ENCODE results near the gene FBXW8. TPM values are rescaled to one million over a fixed set of nuclear protein-coding genes. Genes with fewer than 3 reads are reported as not detected.

The FBXW8 gene
- total and polyA plus RNA-seq, 2 donors (not counting 3 experiments of a cell fraction or from before 2014, with no cell fraction given) = 15.4 TPM

DNA sequence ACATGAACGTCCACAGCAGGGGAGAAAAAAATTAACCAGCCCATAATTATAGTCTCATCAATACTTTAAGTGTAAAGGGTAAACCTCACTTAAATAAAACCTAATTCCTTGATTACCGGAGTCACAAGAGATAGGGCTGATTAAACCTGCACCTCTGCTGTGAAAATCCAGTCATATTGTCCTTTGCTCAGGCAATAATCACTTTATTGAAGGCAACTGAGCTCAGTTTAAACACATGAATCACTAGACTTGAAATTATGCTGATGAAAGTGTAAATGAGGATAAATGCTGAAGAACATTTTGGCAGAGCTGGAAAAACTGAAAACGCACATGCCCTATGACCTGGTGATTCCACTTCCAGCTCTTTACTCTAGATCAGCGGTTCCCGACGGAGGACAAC lies 22.9 kb upstream of the FBXW8 start:
- H3K27ac ChIP-seq (ENCODE audit: insufficient read depth, low read depth, low read length) = no peak overlapping the region
- ChIA-PET CTCF (no interaction called here), POLR2A (no interaction called here)
- peaks cover 7 to 8% of the 10 kb centered on the region in 2 experiments for H3K27me3 ChIP-seq (ENCODE audit: control insufficient read depth in 2 of 2, insufficient read depth in 2 of 2, low read length in 2 of 2)
- intact Hi-C loops (cut with micrococcal nuclease) (no loop called here), dilution Hi-C loops (cut with MboI; ENCODE audit: extremely low pct_ligation_motif_present, low sequenced_read_pairs) (no loop called here)
- H2AFZ ChIP-seq (ENCODE audit: low read depth, low read length) = no peak overlapping the region
- H3K4me2 ChIP-seq (ENCODE audit: insufficient read depth, low read length) = no peak overlapping the region
- no peak for DNase-seq (ENCODE audit: low read depth, low spot score)
- TF ChIP-seq EZH2 (IDR thresholded peaks at IDR 0.05; ENCODE audit: borderline replicate concordance, low read depth, low read length, severe bottlenecking) (no peak), JUN (IDR thresholded peaks at IDR 0.05; ENCODE audit: borderline replicate concordance, insufficient read depth, insufficient read length, low read depth) (no peak), FOS (IDR thresholded peaks at IDR 0.05; ENCODE audit: borderline replicate concordance, insufficient read depth, low read length) (no peak), GATA2 (IDR thresholded peaks at IDR 0.05; ENCODE audit: insufficient read depth, insufficient read length, low read depth, low read length) (no peak), POLR2A (IDR thresholded peaks at IDR 0.05; ENCODE audit: low read depth, low read length) (no peak), POLR2AphosphoS5 (IDR thresholded peaks at IDR 0.05; ENCODE audit: insufficient read depth, low read depth, low read length) (no peak), MYC (IDR thresholded peaks at IDR 0.05; ENCODE audit: low read depth, low read length) (no peak), CTCF (IDR thresholded peaks at IDR 0.05; ENCODE audit: extremely low read depth in 1 of 2, insufficient read depth in 1 of 2, low read depth in 1 of 2, low read length in 2 of 2) (no peak)
- TF ChIP-seq, protein P1, sequence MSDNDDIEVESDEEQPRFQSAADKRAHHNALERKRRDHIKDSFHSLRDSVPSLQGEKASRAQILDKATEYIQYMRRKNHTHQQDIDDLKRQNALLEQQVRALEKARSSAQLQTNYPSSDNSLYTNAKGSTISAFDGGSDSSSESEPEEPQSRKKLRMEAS (IDR thresholded peaks at IDR 0.05; ENCODE audit: insufficient read depth, insufficient read length) = no peak
- no peaks in the 10 kb centered on the region for H4K20me1 ChIP-seq (replicated peaks; ENCODE audit: control insufficient read depth, extremely low read depth, insufficient read depth, low read length)
- H3K4me3 ChIP-seq (replicated peaks in 1 of 3; ENCODE audit: insufficient read depth in 1 of 3, low read depth in 1 of 3, low read length in 3 of 3) = no peak overlapping the region
- no peaks in the 10 kb centered on the region for H3K36me3 ChIP-seq (ENCODE audit: control insufficient read depth in 2 of 2, extremely low read depth in 1 of 2, insufficient read depth in 2 of 2, low read length in 2 of 2)
- no peaks in the 10 kb centered on the region for H3K9me1 ChIP-seq (replicated peaks; ENCODE audit: control insufficient read depth, extremely low read depth, insufficient read depth, low read length)
- no TSS peak for BruUV-seq (replicated peaks)
- no peaks in the 10 kb centered on the region for H3K4me1 ChIP-seq (ENCODE audit: control insufficient read depth, extremely low read depth, insufficient read depth, low read length)
- no peak overlapping the region for H3K9ac ChIP-seq (replicated peaks; ENCODE audit: extremely low read depth, insufficient read depth, low read length)
- no peaks in the 10 kb centered on the region for H3K9me3 ChIP-seq (replicated peaks; ENCODE audit: control insufficient read depth, insufficient read depth, low read length)
- no peaks in the 10 kb centered on the region for H3K79me2 ChIP-seq (ENCODE audit: control insufficient read depth, insufficient read depth, low read length)
- no peak for FAIRE-seq

Measured in endothelial cell of umbilical vein (primary cell).